OCI-LY3 (cell line): Measurements from ENCODE around the gene TCL1B.
A peak's percentile ranks its signal among the peaks of the same experiment; 100 is the strongest.
"Not testable (repeated sequence)": the region's sequence is repeated elsewhere in the genome, so short reads cannot be mapped to it uniquely, and the experiment has no call there.

Experiments used
- EZH2phosphoT487 ChIP-seq: fragments of 200-600 bp; shearing (Covaris generic); IDR thresholded peaks from 2 replicates; pipeline ENCODE4 v1.6.1; 2018; ENCODE audit warnings: antibody characterized with exemption, mixed run types, low read depth
- TF ChIP-seq, protein P1 (sequence below): fragments of 200-600, 300-600 bp; sonication (generic); IDR thresholded peaks from 2 replicates; pipeline ENCODE4 v1.5.1; 2014; ENCODE audit warnings: antibody characterized with exemption, low read length, low read depth

DNA sequence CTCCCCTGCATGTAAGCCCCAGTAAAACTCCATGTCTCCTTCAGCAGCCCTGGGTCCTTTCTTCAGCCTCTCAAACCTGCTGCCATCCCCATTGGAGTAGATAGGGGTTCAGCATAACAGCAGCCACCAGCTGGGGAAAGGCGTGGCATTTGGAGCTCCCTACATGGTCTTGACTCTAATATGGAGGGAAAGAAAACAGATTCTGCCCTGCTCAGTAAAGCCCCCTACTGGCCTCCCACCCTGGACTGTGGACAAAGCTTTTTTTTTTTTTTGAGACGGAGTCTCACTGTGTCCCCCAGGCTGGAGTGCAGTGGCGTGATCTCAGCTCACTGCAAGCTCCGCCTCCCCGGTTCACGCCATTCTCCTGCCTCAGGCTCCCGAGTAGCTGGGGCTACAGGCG, 20.7 kb upstream of the TCL1B start:
- TF ChIP-seq, protein P1, sequence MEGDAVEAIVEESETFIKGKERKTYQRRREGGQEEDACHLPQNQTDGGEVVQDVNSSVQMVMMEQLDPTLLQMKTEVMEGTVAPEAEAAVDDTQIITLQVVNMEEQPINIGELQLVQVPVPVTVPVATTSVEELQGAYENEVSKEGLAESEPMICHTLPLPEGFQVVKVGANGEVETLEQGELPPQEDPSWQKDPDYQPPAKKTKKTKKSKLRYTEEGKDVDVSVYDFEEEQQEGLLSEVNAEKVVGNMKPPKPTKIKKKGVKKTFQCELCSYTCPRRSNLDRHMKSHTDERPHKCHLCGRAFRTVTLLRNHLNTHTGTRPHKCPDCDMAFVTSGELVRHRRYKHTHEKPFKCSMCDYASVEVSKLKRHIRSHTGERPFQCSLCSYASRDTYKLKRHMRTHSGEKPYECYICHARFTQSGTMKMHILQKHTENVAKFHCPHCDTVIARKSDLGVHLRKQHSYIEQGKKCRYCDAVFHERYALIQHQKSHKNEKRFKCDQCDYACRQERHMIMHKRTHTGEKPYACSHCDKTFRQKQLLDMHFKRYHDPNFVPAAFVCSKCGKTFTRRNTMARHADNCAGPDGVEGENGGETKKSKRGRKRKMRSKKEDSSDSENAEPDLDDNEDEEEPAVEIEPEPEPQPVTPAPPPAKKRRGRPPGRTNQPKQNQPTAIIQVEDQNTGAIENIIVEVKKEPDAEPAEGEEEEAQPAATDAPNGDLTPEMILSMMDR, result peak; percentile 29
- TF ChIP-seq EZH2phosphoT487, result not testable (repeated sequence)
